Kidney (tissue), 14 donors: ENCODE results near the gene PTPRM. TPM values are rescaled to one million over a fixed set of nuclear protein-coding genes. Genes with fewer than 3 reads are reported as not detected.

ENCODE experiments used
- DNase-seq, 5 donors: peaks; one replicate each; pipeline ENCODE4 v3.0.0-alpha.2; 2013 to 2020
- FAIRE-seq: peaks from 2 replicates; lab custom pipeline; 2012; peaks lifted over from hg19 to GRCh38; lab: Jason Lieb, UNC
- H3K27ac ChIP-seq, 2 donors: one replicate each; pipeline ENCODE4 v1.7.0; 2013; ENCODE audit warnings: low read depth in 2 of 2, low read length in 2 of 2, inconsistent platforms in 1 of 2
- H3K27me3 ChIP-seq: one replicate; pipeline ENCODE4 v1.7.1; 2013; ENCODE audit warnings: low read length, inconsistent platforms; ENCODE audit not compliant: control insufficient read depth, insufficient read depth
- H3K36me3 ChIP-seq, 3 donors: one replicate each; pipeline versions ENCODE4 v1.7.0 to v1.7.1; 2013; ENCODE audit warnings: low read length in 3 of 3, control low read depth in 1 of 3, inconsistent platforms in 1 of 3; ENCODE audit not compliant: insufficient read depth in 3 of 3, control insufficient read depth in 2 of 3
- H3K4me1 ChIP-seq, 3 donors: one replicate each; pipeline versions ENCODE4 v1.7.0 to v1.7.1; 2013; ENCODE audit warnings: low read length in 3 of 3, inconsistent platforms in 1 of 3, low read depth in 1 of 3; ENCODE audit not compliant: control insufficient read depth in 2 of 3, insufficient read depth in 2 of 3
- H3K4me3 ChIP-seq, 3 donors: one replicate each; pipeline versions ENCODE4 v1.7.0 to v1.8.1; 2013; ENCODE audit warnings: low read length in 3 of 3, control low read depth in 1 of 3, inconsistent platforms in 1 of 3
- H3K9ac ChIP-seq, 3 donors: one replicate each; pipeline versions ENCODE4 v1.7.0 to v1.7.1; 2013; ENCODE audit warnings: low read length in 3 of 3, control low read depth in 1 of 3, inconsistent platforms in 1 of 3
- H3K9me3 ChIP-seq, 3 donors: one replicate each; pipeline versions ENCODE4 v1.7.0 to v1.7.1; 2013; ENCODE audit warnings: low read length in 3 of 3, control low read depth in 1 of 3, inconsistent platforms in 1 of 3; ENCODE audit not compliant: control insufficient read depth in 2 of 3, insufficient read depth in 1 of 3
- intact Hi-C: fragments of 100-400 bp; cut with DNase I; formaldehyde crosslinking; loops from one replicate; pipeline ENCODE4 v1.11.1; 2022
- polyA plus RNA-seq: library from polyadenylated mRNA; stranded (reverse); fragments of 350-450 nt; fragmentation: Illumina TruSeq; extraction: RNeasy Lipid Tissue Mini Kit (QIAGEN cat#74804); gene quantifications from one replicate; pipeline ENCODE4 v1.2.3, GENCODE V29; 2014; ENCODE audit warnings: low read depth, low replicate concordance; ENCODE audit not compliant: insufficient read depth
- total RNA-seq: library from RNA; stranded (reverse); fragmentation: NEBNext Ultra II Directional; extraction: Animal tissue kit (Norgen Biotek cat#: 25700); gene quantifications from one replicate; pipeline ENCODE4 v1.2.1, GENCODE V29; 2021
- TF ChIP-seq, protein P1 (sequence below): IDR thresholded peaks from 3 replicates; pipeline ENCODE4 v1.5.1; 2012; ENCODE audit warnings: mild to moderate bottlenecking, moderate library complexity, borderline replicate concordance; ENCODE audit not compliant: insufficient read depth; ENCODE audit errors: extremely low read depth
- donor health status: control.
- donor health status: control.
- donor health status: control.
- donor health status: control.
- donor health status: control.
- donor health status: DM: yes; HTN: yes; CAD: no.
- donor health status: Normal renal cell carcinoma (clear cell type).

PTPRM gene
- total and polyA plus RNA-seq, 2 donors from 2014 or later = 52.4 to 98.9 TPM

- Histone ChIP-seq H3K27me3 (no peaks in the 10 kb centered on the region), H3K4me3 (no peak overlapping the region), H3K9ac (no peak overlapping the region), H3K4me1 (no peaks in the 10 kb centered on the region), H3K27ac (no peak overlapping the region), H3K9me3 (no peaks in the 10 kb centered on the region), H3K36me3 (peaks cover 0 to 4% (median 0%) of the 10 kb centered on the region in 3 donors)
- intact Hi-C loops = no loop called here
- FAIRE-seq (no peak), DNase-seq (peak in 4 of 5 donors; percentile 55 to 89 (median 66))
- TF ChIP-seq, protein P1, sequence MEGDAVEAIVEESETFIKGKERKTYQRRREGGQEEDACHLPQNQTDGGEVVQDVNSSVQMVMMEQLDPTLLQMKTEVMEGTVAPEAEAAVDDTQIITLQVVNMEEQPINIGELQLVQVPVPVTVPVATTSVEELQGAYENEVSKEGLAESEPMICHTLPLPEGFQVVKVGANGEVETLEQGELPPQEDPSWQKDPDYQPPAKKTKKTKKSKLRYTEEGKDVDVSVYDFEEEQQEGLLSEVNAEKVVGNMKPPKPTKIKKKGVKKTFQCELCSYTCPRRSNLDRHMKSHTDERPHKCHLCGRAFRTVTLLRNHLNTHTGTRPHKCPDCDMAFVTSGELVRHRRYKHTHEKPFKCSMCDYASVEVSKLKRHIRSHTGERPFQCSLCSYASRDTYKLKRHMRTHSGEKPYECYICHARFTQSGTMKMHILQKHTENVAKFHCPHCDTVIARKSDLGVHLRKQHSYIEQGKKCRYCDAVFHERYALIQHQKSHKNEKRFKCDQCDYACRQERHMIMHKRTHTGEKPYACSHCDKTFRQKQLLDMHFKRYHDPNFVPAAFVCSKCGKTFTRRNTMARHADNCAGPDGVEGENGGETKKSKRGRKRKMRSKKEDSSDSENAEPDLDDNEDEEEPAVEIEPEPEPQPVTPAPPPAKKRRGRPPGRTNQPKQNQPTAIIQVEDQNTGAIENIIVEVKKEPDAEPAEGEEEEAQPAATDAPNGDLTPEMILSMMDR = no peak
Observed at GRCh38 chr18:8264861-8265411, 697.8 kb downstream of the PTPRM start.

- Histone ChIP-seq H3K36me3 (no peaks in the 10 kb centered on the region), H3K4me1 (no peaks in the 10 kb centered on the region), H3K27me3 (no peaks in the 10 kb centered on the region), H3K9ac (no peak overlapping the region), H3K27ac (no peak overlapping the region), H3K4me3 (no peak overlapping the region), H3K9me3 (no peaks in the 10 kb centered on the region)
- intact Hi-C loops = no loop called here
- FAIRE-seq = peak; percentile 53
- DNase-seq = no peak
- TF ChIP-seq, protein P1 = no peak
Observed at GRCh38 chr18:8272254-8272653, 705.1 kb downstream of the PTPRM start.

DNA sequence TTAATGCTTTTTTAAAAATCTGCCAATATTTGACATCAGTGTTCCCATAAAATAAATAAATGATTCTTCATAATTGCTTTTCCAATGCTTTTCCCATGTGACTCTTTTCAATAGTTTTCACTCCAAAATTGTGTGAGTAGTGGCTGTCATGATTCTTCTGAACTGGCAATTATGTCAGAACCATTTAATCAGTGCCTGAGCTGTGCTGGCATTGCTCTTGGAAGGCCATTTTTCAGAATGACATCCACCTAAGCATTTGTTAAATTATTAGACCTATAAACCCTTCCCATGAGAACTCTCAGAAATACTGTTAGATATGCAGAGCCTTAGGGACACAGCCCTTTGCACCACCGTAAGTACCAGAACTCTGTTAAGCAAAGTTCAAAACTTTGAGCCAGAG is 707.3 kb downstream of the PTPRM start:
- TF ChIP-seq, protein P1 = no peak
- Histone ChIP-seq H3K9ac (no peak overlapping the region), H3K27ac (no peak overlapping the region), H3K4me1 (no peaks in the 10 kb centered on the region), H3K4me3 (no peak overlapping the region), H3K27me3 (no peaks in the 10 kb centered on the region), H3K36me3 (no peaks in the 10 kb centered on the region), H3K9me3 (no peaks in the 10 kb centered on the region)
- DNase-seq (no peak), FAIRE-seq (no peak)
- intact Hi-C loops = no loop called here

- Histone ChIP-seq H3K9me3 (no peaks in the 10 kb centered on the region), H3K4me1 (no peaks in the 10 kb centered on the region), H3K4me3 (no peak overlapping the region), H3K9ac (no peak overlapping the region), H3K27ac (no peak overlapping the region), H3K27me3 (no peaks in the 10 kb centered on the region), H3K36me3 (no peaks in the 10 kb centered on the region)
- DNase-seq (no peak), FAIRE-seq (no peak)
- intact Hi-C loops = no loop called here
- TF ChIP-seq, protein P1 = no peak
Observed at GRCh38 chr18:8276406-8276805, 709.3 kb downstream of the PTPRM start.
